Measurements from ENCODE around the gene PEPD.

PEPD gene

GRCh38 chr19:33347300-33347699, 174.3 kb downstream of the PEPD start:
- DNase-seq, result no peak

GRCh38 chr19:33346665-33347064, 174.9 kb downstream of the PEPD start:
- DNase-seq, result no peak

GRCh38 chr19:33345163-33345562, 176.4 kb downstream of the PEPD start:
- no peak for DNase-seq

GRCh38 chr19:33344573-33344925, 177.0 kb downstream of the PEPD start:
- DNase-seq, result no peak

- no peak for DNase-seq
Measured at GRCh38 chr19:33343859-33344572, 177.6 kb downstream of the PEPD start.

GRCh38 chr19:33343301-33343700, 178.3 kb downstream of the PEPD start:
- no peak for DNase-seq

- DNase-seq, result no peak
Measured at GRCh38 chr19:33340991-33341390, 180.6 kb downstream of the PEPD start.

GRCh38 chr19:33339016-33339984, 182.3 kb downstream of the PEPD start:
- DNase-seq, result no peak

Measured in GOT3 (cell line).